Measurements from ENCODE around the gene SPARC.

DNA sequence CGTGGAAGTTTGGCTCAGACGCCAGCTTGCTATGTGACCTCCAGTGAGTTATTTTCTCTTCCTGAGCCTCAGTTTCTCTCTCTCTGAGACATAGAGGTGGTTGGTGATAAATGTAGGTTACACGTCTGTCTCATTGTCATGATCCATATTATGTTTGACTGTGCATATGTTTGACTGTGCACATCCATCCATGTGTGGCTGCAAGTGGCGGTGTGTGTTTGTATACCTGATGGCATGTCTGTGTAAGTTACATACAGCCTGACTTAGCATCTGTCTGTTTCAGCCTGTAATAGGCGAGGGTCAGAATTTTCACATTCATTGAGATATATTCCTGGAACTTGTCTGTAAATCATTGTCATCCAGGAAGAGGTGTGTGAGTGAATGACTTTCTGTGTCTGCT lies 3.3 kb downstream of the SPARC start:
- TF ChIP-seq, protein P1, sequence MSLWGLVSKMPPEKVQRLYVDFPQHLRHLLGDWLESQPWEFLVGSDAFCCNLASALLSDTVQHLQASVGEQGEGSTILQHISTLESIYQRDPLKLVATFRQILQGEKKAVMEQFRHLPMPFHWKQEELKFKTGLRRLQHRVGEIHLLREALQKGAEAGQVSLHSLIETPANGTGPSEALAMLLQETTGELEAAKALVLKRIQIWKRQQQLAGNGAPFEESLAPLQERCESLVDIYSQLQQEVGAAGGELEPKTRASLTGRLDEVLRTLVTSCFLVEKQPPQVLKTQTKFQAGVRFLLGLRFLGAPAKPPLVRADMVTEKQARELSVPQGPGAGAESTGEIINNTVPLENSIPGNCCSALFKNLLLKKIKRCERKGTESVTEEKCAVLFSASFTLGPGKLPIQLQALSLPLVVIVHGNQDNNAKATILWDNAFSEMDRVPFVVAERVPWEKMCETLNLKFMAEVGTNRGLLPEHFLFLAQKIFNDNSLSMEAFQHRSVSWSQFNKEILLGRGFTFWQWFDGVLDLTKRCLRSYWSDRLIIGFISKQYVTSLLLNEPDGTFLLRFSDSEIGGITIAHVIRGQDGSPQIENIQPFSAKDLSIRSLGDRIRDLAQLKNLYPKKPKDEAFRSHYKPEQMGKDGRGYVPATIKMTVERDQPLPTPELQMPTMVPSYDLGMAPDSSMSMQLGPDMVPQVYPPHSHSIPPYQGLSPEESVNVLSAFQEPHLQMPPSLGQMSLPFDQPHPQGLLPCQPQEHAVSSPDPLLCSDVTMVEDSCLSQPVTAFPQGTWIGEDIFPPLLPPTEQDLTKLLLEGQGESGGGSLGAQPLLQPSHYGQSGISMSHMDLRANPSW (CRISPR knock-in tag; conservative IDR thresholded peaks at IDR 0.05; ENCODE audit: low read depth) = no peak
- no peak for TF ChIP-seq CTCF (IDR thresholded peaks at IDR 0.05)
- TF ChIP-seq KAT7 (CRISPR knock-in tag; IDR thresholded peaks at IDR 0.05; ENCODE audit: borderline replicate concordance) = no peak
- TF ChIP-seq ZNF263 (CRISPR knock-in tag; IDR thresholded peaks at IDR 0.05; ENCODE audit: low read depth) = no peak
- TF ChIP-seq ETV6 (CRISPR knock-in tag; IDR thresholded peaks at IDR 0.05) = no peak
- no peak for TF ChIP-seq AFF4 (CRISPR knock-in tag; IDR thresholded peaks at IDR 0.05; ENCODE audit: borderline replicate concordance)
- TF ChIP-seq NR1H2 (CRISPR knock-in tag; IDR thresholded peaks at IDR 0.05) = no peak
